Measurements from ENCODE around the gene OIP5. TPM values are rescaled to one million over a fixed set of nuclear protein-coding genes. Genes with fewer than 3 reads are reported as not detected.
A peak's percentile ranks its signal among the peaks of the same experiment; 100 is the strongest.

Gene OIP5
- total and polyA plus RNA-seq, 2 of the 13 experiments (the other 11 are each of a cell fraction or from before 2014, with no cell fraction given): 10.7 to 38.0 TPM

- TF ChIP-seq ZNF350 (CRISPR knock-in tag; IDR thresholded peaks at IDR 0.05; ENCODE audit: borderline replicate concordance, low read depth) (peak; percentile 72; the same call in 1 of the 2 replicates), HMGXB3 (CRISPR knock-in tag; IDR thresholded peaks at IDR 0.05; ENCODE audit: borderline replicate concordance) (0 out of 2 replicates have a peak, but pooled peaks have one; percentile 30), PHF21A (CRISPR knock-in tag; IDR thresholded peaks at IDR 0.05) (peak; percentile 52; the same call in 1 of the 2 replicates), ZNF18 (CRISPR knock-in tag; IDR thresholded peaks at IDR 0.05; ENCODE audit: insufficient replicate concordance) (peak; percentile 42), ZBED4 (CRISPR knock-in tag; IDR thresholded peaks at IDR 0.05; ENCODE audit: borderline replicate concordance) (peak; percentile 26; the same call in 1 of the 2 replicates), NR1H2 (CRISPR knock-in tag; IDR thresholded peaks at IDR 0.05; ENCODE audit: borderline replicate concordance, low read depth) (no peak), ZNF430 (CRISPR knock-in tag; IDR thresholded peaks at IDR 0.05) (peak; percentile 84), ZNF367 (CRISPR knock-in tag; IDR thresholded peaks at IDR 0.05; ENCODE audit: borderline replicate concordance) (peak; percentile 13; the same call in 1 of the 2 replicates), BHLHE40 (IDR thresholded peaks at IDR 0.05; ENCODE audit: low read length) (no peak), HOXA3 (CRISPR knock-in tag; IDR thresholded peaks at IDR 0.05) (peak; percentile 84), AFF4 (CRISPR knock-in tag; IDR thresholded peaks at IDR 0.05) (peak; percentile 83; the same call in 1 of the 2 replicates), TBX2 (CRISPR knock-in tag; IDR thresholded peaks at IDR 0.05; ENCODE audit: borderline replicate concordance) (peak; percentile 38; the same call in 1 of the 2 replicates)
Observed at GRCh38 chr15:41283653-41284426, 48.6 kb downstream of the OIP5 start (continued).
